ENCODE data around the gene FEM1B.

The FEM1B gene

DNA sequence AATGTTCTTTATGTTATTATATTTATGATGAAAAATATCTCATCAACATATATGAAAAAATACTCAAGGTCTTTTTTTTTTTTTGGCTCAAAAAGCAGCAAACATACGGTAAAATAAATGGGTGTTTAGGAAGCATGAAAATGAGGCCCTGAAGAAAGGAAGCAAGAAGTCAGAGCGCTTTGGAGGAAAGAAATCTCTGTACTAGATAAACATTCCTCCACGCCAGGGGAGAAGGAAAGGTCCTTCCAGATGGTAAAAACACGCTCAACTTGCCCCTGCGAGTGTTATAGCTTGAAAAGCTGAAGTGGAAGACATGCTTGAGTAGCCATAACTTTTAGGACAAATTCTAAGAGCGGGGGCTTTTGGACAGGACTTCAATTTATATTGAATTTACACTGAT, 52.9 kb downstream of the FEM1B start:
- DNase-seq: no peak

DNA sequence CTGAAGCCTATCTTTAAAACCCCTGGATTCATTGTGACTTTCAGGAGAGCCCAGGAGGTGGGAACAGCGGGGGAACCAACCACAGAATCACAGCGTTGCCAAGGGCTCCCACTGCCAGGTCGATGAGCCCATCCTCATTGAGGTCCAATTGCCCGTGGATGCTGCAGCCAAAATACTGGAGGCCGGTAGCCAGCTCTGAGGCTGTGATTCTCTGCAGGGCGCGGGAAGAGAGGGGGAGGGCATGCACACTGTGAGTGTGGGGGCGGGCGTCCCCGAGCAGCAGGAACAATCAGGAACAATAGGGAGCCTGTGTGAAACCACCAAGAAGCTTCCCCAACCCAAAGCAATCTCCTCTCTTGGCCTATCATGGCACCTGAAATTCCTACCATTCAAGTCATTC, 53.4 kb downstream of the FEM1B start:
- DNase-seq: no peak

GRCh38 chr15:68332266-68332665, 54.7 kb downstream of the FEM1B start:
- DNase-seq: no peak

DNA sequence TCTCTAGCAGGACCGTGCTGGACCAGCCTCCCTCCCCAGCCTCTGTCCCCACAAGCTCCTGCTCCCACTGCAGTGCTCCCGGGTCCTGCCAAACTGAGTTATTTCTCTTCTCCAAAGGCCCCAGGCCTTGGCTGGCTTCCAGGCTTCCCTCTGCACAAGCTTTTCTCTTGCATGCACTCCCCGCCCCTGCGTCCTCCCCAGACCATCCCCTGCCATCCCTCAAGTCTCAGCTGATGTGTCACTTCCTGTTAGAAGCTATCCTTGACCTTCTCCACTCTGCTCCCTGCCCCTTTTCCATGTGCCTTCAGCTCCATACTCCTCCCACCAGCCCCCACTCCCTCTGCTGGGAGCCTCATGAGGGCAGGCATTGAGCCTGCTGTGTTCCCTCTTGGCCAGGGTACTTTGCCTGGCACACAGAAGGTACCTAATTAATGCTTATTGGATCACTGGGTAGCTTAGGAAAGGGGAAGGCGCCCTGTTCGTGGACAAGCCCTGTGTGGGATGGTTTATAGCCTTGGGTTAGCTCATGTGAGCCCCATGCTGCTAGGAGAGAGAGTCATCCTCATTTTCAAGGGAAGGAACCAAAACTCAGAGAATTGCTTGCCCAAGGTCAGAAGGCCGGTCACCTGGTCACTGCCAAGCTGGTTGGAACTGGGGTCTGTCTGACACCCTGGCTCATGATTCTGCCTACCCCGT, 56.4 kb downstream of the FEM1B start:
- DNase-seq: no peak

DNA sequence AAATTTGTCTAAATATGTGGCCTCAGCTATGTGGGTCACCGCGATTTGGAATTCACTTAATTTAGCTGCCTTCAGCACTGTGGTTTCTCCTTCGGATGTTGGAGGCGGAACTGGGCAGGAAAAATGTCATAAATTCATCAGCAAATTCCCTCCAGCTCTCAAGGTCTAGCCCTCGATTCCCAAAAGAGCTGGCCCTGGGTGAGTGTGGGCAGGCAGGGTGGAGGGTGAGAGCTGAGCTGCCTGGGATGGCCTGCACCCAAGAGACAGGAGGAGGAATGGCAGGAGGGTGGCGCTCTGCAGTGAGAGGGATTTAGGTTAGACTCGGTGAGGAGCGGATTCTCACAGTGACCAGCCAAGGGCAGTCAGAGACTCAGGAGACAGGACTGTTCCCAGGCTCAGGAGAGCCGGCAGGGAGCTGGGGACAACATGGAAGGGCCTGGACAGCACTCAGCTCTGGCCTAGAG, 57.1 kb downstream of the FEM1B start:
- DNase-seq: no peak

DNA sequence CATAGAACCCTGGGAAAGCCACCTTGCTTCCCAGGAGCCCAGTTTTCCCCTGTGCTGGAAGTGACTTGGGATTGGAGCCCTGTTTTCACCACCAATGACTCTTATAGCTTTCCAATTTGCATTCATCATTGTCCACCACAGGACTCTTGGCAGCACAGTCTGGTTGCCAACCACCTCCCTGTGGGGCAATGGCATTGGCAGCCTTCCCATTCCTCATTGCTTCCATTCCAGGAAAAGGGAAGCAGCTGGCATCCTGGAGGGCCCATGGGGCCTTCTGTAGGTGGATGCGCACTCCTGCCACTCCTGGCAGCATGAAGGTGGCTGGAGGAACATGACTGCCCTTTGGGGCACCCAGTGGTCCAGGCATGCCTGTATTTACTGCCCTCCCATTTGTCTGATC, 57.7 kb downstream of the FEM1B start:
- DNase-seq: no peak

GRCh38 chr15:68335655-68336054, 58.1 kb downstream of the FEM1B start:
- DNase-seq: no peak

GRCh38 chr15:68336516-68336915, 59.0 kb downstream of the FEM1B start:
- no peak for DNase-seq

GRCh38 chr15:68337826-68338225, 60.3 kb downstream of the FEM1B start:
- no peak for DNase-seq

DNA sequence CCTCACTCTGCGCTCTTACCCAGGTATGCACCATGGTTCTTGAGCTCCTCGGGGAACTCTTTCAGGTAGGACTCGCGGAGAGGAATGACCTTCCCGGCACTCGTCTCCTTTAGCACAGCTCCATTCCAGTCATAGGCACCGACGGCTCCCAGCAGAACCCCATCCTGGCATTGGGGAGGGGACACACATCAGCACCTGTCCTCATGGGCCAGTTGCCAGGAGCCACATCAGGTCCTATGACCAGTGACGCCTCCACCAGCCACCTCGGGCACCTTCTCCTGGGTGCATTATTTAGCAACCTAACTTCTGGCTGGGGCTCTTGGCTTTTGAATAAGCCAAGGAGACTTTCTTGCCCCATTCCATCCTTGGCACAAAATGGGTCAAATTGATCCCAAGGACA, 61.9 kb downstream of the FEM1B start:
- DNase-seq: no peak

GRCh38 chr15:68340726-68341671, 63.5 kb downstream of the FEM1B start:
- DNase-seq: no peak

DNA sequence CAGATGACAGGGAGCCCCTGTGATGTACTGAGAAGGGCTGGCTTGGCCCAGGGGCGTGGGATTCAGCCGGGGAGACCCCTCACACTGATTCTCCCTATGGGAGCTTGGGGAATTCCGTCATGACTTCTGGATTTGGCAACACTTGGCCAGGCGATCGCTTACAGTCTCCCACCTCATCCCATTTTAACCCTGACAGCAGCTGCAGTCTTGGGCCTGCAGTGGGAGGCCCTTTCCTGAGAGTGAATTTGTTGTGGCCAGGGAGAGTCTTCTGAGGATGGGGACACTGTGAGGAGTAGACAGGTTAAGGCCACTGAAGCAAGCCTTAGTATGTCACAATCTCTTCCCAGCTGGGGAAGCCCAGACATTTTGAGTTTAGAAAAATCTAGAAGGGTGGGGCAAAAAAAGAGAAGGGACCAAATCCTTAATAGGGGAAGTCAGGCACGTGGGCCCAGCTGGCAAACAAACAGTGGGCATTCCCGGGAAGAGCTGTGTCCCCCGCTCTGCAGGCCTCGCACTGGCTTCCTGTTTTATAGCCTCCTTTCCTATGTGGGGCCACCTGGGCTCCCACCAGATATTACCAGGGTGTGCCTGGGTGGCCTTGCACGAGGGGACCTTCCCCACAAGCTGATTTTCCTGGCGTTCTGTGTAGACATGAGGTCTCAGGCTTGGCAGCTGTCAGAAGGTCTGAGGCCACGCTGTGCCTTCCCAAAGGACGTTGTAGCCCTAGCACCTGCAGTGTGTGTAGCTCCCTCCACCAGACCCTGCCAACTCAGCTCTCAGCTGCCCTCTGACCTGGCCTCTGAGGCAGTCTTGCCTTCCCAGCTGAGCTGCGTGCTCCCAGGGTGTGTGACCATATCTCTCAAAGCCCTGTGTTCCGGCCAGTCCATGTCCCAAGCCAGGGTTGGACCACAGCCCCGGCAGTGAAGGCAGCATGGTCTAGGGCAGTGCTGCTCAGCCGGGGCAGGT, 64.5 kb downstream of the FEM1B start:
- DNase-seq: no peak

DNA sequence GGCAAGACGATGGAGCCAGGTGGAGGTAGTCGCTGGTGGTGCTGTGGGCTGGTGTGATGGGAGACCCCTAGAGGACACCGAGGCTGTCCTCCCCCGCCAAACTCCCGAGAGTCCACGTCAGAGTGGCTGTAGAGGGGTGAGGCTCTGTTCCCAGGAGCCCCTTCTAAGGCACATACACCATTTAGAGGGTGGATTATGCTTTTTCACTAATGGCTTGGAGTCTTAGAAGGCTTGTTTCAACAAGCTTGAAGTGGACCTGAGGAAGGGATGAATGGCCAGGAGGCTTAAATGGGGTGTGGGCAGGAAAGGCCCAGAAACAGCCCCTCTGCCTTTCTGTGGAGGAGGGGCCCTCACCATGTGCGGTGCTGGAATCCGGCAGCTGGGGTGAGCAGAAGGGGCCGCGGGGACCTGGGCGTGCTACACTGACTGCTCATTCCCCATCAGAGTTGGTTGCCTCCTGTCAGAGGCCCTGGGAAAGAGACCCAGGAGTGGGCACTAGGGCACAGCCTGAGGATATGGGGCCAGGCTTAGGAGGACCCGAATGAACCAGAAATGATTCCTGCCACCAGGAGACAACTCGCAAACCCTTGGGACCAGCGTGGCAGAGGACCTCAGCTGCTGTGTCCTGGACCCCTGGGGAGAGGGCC, 66.2 kb downstream of the FEM1B start:
- DNase-seq: no peak

- no peak for DNase-seq
These were observed 67.1 kb downstream of the FEM1B start for GRCh38 chr15:68344600-68344999.

Data from activated CD4-positive, CD25-positive, alpha-beta regulatory T cell treated with anti-CD3 and anti-CD28 coated beads, Interleukin-2, amount 50 U/mL, for 72 hours (primary cell).